IMR-90 (cell line): ENCODE measurements around the gene NQO2. TPM values are rescaled to one million over a fixed set of nuclear protein-coding genes. Genes with fewer than 3 reads are reported as not detected.

Source experiments
- ATAC-seq: fragments of 200-7000 bp; cut with Tn5 transposase; 2 replicates; pipeline ENCODE4 v1.9.1; 2020; ENCODE audit warnings: low read depth, mild to moderate bottlenecking, moderate library complexity
- BruUV-seq: library from RNA; stranded (reverse); fragments of 400-500 nt; replicated peaks from 2 replicates; lab custom pipeline; 2021; lab: Mats Ljungman, UMichigan
- CTCF ChIA-PET: fragments of 300-600 bp; formaldehyde crosslinking; extraction: SDS; loops from one replicate; lab custom pipeline; 2021; ENCODE audit warnings: antibody characterized with exemption; lab: Yijun Ruan, JAX
- POLR2A ChIA-PET: fragments of 300-600 bp; sonication (Branson Sonifier 250); formaldehyde crosslinking; loops from one replicate; lab custom pipeline; 2022; ENCODE audit warnings: antibody characterized with exemption; ENCODE audit not compliant: unreplicated experiment; lab: Charles Lee
- DNase-seq: peaks from one replicate; pipeline ENCODE4 v3.0.0; 2013
- H2AFZ ChIP-seq: replicated peaks from 2 replicates; pipeline ENCODE3; 2013; ENCODE audit warnings: low read length, mild to moderate bottlenecking; ENCODE audit not compliant: poor library complexity
- H2AK5ac ChIP-seq: 2 replicates; pipeline ENCODE4 v1.6.1; 2013; ENCODE audit warnings: low read depth, low read length, inconsistent platforms
- H2AK9ac ChIP-seq: replicated peaks from 2 replicates; pipeline ENCODE3; 2013; ENCODE audit warnings: mild to moderate bottlenecking, low read depth, low read length, moderate library complexity; ENCODE audit not compliant: poor library complexity
- H2BK120ac ChIP-seq: 2 replicates; pipeline ENCODE4 v1.6.1; 2013; ENCODE audit warnings: low read depth, low read length, inconsistent platforms
- H2BK15ac ChIP-seq: 3 replicates; pipeline ENCODE4 v1.6.1; 2013; ENCODE audit warnings: low read depth, low read length, inconsistent platforms
- H2BK20ac ChIP-seq: 2 replicates; pipeline ENCODE4 v1.6.1; 2013; ENCODE audit warnings: low read depth, mild to moderate bottlenecking, inconsistent platforms, low read length, moderate library complexity
- H2BK5ac ChIP-seq: 2 replicates; pipeline ENCODE4 v1.6.1; 2013; ENCODE audit warnings: mild to moderate bottlenecking, low read depth, low read length, inconsistent platforms; ENCODE audit not compliant: poor library complexity, severe bottlenecking
- H3K14ac ChIP-seq: replicated peaks from 2 replicates; pipeline ENCODE4 v1.6.1; 2013; ENCODE audit warnings: low read depth, low read length, inconsistent platforms
- H3K18ac ChIP-seq: 2 replicates; pipeline ENCODE4 v1.6.1; 2013; ENCODE audit warnings: low read depth, low read length, control low read depth
- H3K23ac ChIP-seq: 2 replicates; pipeline ENCODE4 v1.6.1; 2013; ENCODE audit warnings: low read depth, low read length, inconsistent platforms
- H3K27ac ChIP-seq: 2 replicates; pipeline ENCODE4 v1.5.1; 2013; ENCODE audit warnings: mild to moderate bottlenecking, control low read depth, low read length; ENCODE audit not compliant: insufficient read depth
- H3K27me3 ChIP-seq: 2 replicates; pipeline ENCODE4 v1.6.1; 2013; ENCODE audit warnings: low read length; ENCODE audit not compliant: control insufficient read depth, insufficient read depth
- H3K36me3 ChIP-seq: 2 replicates; pipeline ENCODE4 v1.6.1; 2013; ENCODE audit warnings: low read length, mixed read lengths; ENCODE audit not compliant: control insufficient read depth, insufficient read depth
- H3K4ac ChIP-seq: 2 replicates; pipeline ENCODE4 v1.6.1; 2013; ENCODE audit warnings: low read depth, low read length, inconsistent platforms
- H3K4me1 ChIP-seq: 2 replicates; pipeline ENCODE4 v1.6.1; 2013; ENCODE audit warnings: low read length, mixed read lengths; ENCODE audit not compliant: control insufficient read depth, insufficient read depth
- H3K4me2 ChIP-seq: 2 replicates; pipeline ENCODE4 v1.6.1; 2013; ENCODE audit warnings: low read depth, mild to moderate bottlenecking, control low read depth, low read length, moderate library complexity
- H3K4me3 ChIP-seq: 2 replicates; pipeline ENCODE4 v1.5.1; 2013; ENCODE audit warnings: low read depth, mild to moderate bottlenecking, control low read depth, low read length, moderate library complexity; ENCODE audit not compliant: insufficient read depth
- H3K56ac ChIP-seq: 2 replicates; pipeline ENCODE4 v1.6.1; 2013; ENCODE audit warnings: low read length, inconsistent platforms; ENCODE audit not compliant: insufficient read depth; ENCODE audit errors: extremely low read depth
- H3K79me1 ChIP-seq, 2 experiments: 2 replicates each; pipeline ENCODE4 v1.6.1; 2013; ENCODE audit warnings: low read length in 2 of 2, inconsistent platforms in 1 of 2, low read depth in 1 of 2
- H3K9ac ChIP-seq: 2 replicates; pipeline ENCODE4 v1.6.1; 2013; ENCODE audit warnings: low read depth, low read length, control low read depth
- H3K9me1 ChIP-seq: 2 replicates; pipeline ENCODE4 v1.6.1; 2013; ENCODE audit warnings: low read length, inconsistent platforms; ENCODE audit not compliant: insufficient read depth
- H3K9me3 ChIP-seq: 2 replicates; pipeline ENCODE4 v1.6.1; 2013; ENCODE audit warnings: low read length; ENCODE audit not compliant: control insufficient read depth, insufficient read depth
- H4K20me1 ChIP-seq: 2 replicates; pipeline ENCODE4 v1.6.1; 2013; ENCODE audit warnings: low read length, inconsistent platforms; ENCODE audit not compliant: insufficient read depth
- H4K5ac ChIP-seq: 2 replicates; pipeline ENCODE4 v1.6.1; 2013; ENCODE audit warnings: mild to moderate bottlenecking, low read depth, low read length, control low read depth
- H4K8ac ChIP-seq, 2 experiments: 2 replicates each; pipeline ENCODE4 v1.6.1; 2013; ENCODE audit warnings: low read depth in 2 of 2, low read length in 2 of 2, control low read depth in 1 of 2, inconsistent platforms in 1 of 2
- H4K91ac ChIP-seq: 2 replicates; pipeline ENCODE4 v1.6.1; 2013; ENCODE audit warnings: low read depth, low read length, inconsistent platforms; ENCODE audit not compliant: insufficient read depth
- BHLHE40 ChIP-seq: fragments of 150-350 bp; IDR thresholded peaks from 2 replicates; pipeline ENCODE4 v1.6.1; 2016; ENCODE audit warnings: mild to moderate bottlenecking, low read depth, low read length
- ELK1 ChIP-seq: fragments of 150-350 bp; IDR thresholded peaks from 2 replicates; pipeline ENCODE4 v1.6.1; 2016; ENCODE audit warnings: low read depth, mild to moderate bottlenecking, low read length, moderate library complexity, borderline replicate concordance
- FOS ChIP-seq: fragments of 150-350 bp; IDR thresholded peaks from 2 replicates; pipeline ENCODE4 v1.6.1; 2016; ENCODE audit warnings: low read depth, low read length
- MAZ ChIP-seq: IDR thresholded peaks from 2 replicates; pipeline ENCODE4 v1.6.1; 2012; ENCODE audit warnings: low read depth, mild to moderate bottlenecking, low read length, improper control_type of control experiment, moderate library complexity, borderline replicate concordance
- NFE2L2 ChIP-seq: fragments of 150-350 bp; IDR thresholded peaks from 2 replicates; pipeline ENCODE4 v1.6.1; 2016; ENCODE audit warnings: low read depth, mild to moderate bottlenecking, low read length
- RAD21 ChIP-seq: IDR thresholded peaks from 2 replicates; pipeline ENCODE4 v1.6.1; 2012; ENCODE audit warnings: low read length, improper control_type of control experiment
- RCOR1 ChIP-seq: IDR thresholded peaks from 2 replicates; pipeline ENCODE4 v1.6.1; 2012; ENCODE audit warnings: mild to moderate bottlenecking, low read length, improper control_type of control experiment; ENCODE audit not compliant: insufficient replicate concordance
- SMC3 ChIP-seq: fragments of 150-350 bp; IDR thresholded peaks from 2 replicates; pipeline ENCODE4 v1.6.1; 2016; ENCODE audit warnings: low read depth, mild to moderate bottlenecking, antibody characterized with exemption, low read length, moderate library complexity
- WGBS, 2 experiments: methylation state at CpG; one replicate each; pipeline versions ENCODE4 v1.1.5 to v1.1.7; 2013; ENCODE audit warnings: missing lambda C conversion rate in 2 of 2; ENCODE audit not compliant: insufficient read length in 1 of 2; ENCODE audit errors: extremely low coverage in 2 of 2; 5-methylcytosine and 5-hydroxymethylcytosine counted together
- dilution Hi-C: fragments of 300-500 bp; cut with HindIII; formaldehyde crosslinking; loops from one replicate; pipeline ENCODE4 v1.14.3; 2018; ENCODE audit warnings: low sequenced_read_pairs; ENCODE audit not compliant: unreplicated experiment
- in situ Hi-C: fragments of 300-500 bp; cut with MboI; formaldehyde crosslinking; loops from 3 replicates; pipeline ENCODE4 v1.14.3; 2019; ENCODE audit warnings: low sequenced_read_pairs, inconsistent platforms, mixed read lengths
- intact Hi-C: fragments of 100-400 bp; cut with micrococcal nuclease; formaldehyde crosslinking; loops from 2 replicates; pipeline ENCODE4 v1.10.0; 2022
- polyA plus RNA-seq, 3 experiments: library from polyadenylated mRNA; depleted of rRNA; stranded (reverse); fragments of >200 nt; gene quantifications; 2 replicates each; pipeline ENCODE4 v1.2.3, GENCODE V29; 2012; ENCODE audit warnings: low replicate concordance in 1 of 3
- total RNA-seq: library from RNA; depleted of rRNA; stranded (reverse); fragments of >200 nt; gene quantifications from 2 replicates; pipeline ENCODE4 v1.2.3, GENCODE V29; 2012

Gene NQO2
- total and polyA plus RNA-seq, 2 of the 4 experiments (the other 2 are of a cell fraction) = 42.5 to 72.1 TPM

- H3K27me3 ChIP-seq = no peaks in the 10 kb centered on the region
- H2AFZ ChIP-seq = no peak overlapping the region
- H3K9me3 ChIP-seq = no peaks in the 10 kb centered on the region
- H3K9ac ChIP-seq = no peak overlapping the region
- H3K4me1 ChIP-seq = peaks cover 5% of the 10 kb centered on the region
- no peak overlapping the region; a peak in 1 of 4 replicates for H4K8ac ChIP-seq
- in situ Hi-C loops (no loop called here), dilution Hi-C loops (no loop called here), intact Hi-C loops (no loop called here)
- H4K91ac ChIP-seq = 0 out of 2 replicates have a peak overlapping the region, but pooled peaks have one; percentile 45
- no peaks in the 10 kb centered on the region for H4K20me1 ChIP-seq
- no peak overlapping the region for H2AK9ac ChIP-seq
- ChIA-PET POLR2A (interaction anchor here (1.1 kb wide), 1 partner anchor 23 kb away, joined by 3 read pairs; no protein-coding TSS in a partner anchor), CTCF (interaction anchor here (0.6 to 2.1 kb wide), 11 partner anchors 9 to 72 kb away, joined by 3 to 9 read pairs (median 5); no protein-coding TSS in a partner anchor)
- H3K18ac ChIP-seq = no peak overlapping the region
- no peak overlapping the region; the same call in 1 of the 2 replicates for H3K14ac ChIP-seq
- H3K4me2 ChIP-seq = no peak overlapping the region; the same call in 1 of the 2 replicates
- H3K23ac ChIP-seq = no peak overlapping the region; the same call in 1 of the 2 replicates
- H4K5ac ChIP-seq = no peak overlapping the region
- no peak overlapping the region for H2BK15ac ChIP-seq
- TF ChIP-seq NFE2L2 (no peak), MAZ (no peak), ELK1 (no peak), BHLHE40 (no peak), FOS (no peak), SMC3 (no peak), RCOR1 (no peak), RAD21 (no peak)
- ATAC-seq (no peak), DNase-seq (no peak)
- H3K56ac ChIP-seq = no peak overlapping the region
- peak overlapping the region; percentile 24 for H2BK120ac ChIP-seq
- peaks cover 4% of the 10 kb centered on the region for H3K9me1 ChIP-seq
- BruUV-seq = no TSS peak
- H3K4me3 ChIP-seq = no peak overlapping the region
- no CpG with 5 or more reads among the region's 11 CpGs for WGBS, 2 experiments
- peak overlapping the region; percentile 46 for H2BK5ac ChIP-seq
- peaks cover 12% of the 10 kb centered on the region; the same call in 1 of the 2 replicates for H3K36me3 ChIP-seq
- H2BK20ac ChIP-seq = peak overlapping the region; percentile 64; the same call in 1 of the 2 replicates
- peak overlapping the region; percentile 39; the same call in 1 of the 2 replicates for H3K4ac ChIP-seq
- no peak overlapping the region for H3K27ac ChIP-seq
- peak overlapping the region; percentile 79; the same call in 1 of the 2 replicates for H2AK5ac ChIP-seq
- peaks cover 0 to 20% of the 10 kb centered on the region in 2 experiments; a peak in 2 of 4 replicates for H3K79me1 ChIP-seq
These were observed 1.6 kb downstream of the NQO2 start for GRCh38 chr6:3001146-3001772.
